ENCODE measurements around the gene ELK4. TPM values are rescaled to one million over a fixed set of nuclear protein-coding genes. Genes with fewer than 3 reads are reported as not detected.

The ELK4 gene
- total and polyA plus RNA-seq, 2 of the 13 experiments (the other 11 are each of a cell fraction or from before 2014, with no cell fraction given) = 8.3 to 13.1 TPM

DNA sequence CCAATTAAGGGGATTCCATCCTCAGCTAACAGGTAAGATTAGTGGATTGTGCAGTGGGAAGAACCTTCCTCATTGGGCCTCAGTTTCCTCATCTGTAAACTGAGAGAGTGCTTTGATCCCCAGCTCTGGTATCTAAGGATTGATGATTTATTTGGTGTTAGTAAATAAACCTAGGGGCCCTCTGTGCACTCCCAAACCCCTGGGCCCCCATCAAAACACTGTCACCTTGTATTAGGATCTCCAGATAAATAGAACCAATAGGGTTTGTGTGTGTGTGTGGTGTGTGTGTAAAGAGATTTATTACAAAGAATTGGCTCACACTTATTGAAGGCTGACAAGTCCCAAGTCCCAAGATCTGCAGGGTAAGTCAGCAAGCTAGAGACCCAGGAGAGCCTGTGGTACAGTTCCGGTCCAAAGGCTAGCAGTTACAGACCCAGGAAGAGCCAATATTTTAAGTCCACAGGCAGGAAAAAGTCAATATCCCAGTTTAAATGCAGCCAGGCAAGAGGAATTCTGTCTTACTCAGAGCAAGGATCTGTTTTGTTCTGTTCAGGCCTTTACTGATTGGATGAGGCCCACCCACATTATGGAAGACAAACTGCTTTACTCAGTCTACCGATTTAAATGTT is 11.0 kb upstream of the ELK4 start (continued):
- TF ChIP-seq ETV5 (CRISPR knock-in tag; IDR thresholded peaks at IDR 0.05; ENCODE audit: borderline replicate concordance) (peak; percentile 91; the same call in 1 of the 2 replicates), TBL1XR1 (IDR thresholded peaks at IDR 0.05; ENCODE audit: borderline replicate concordance, low read length, partially characterized antibody) (no peak), TCF12 (IDR thresholded peaks at IDR 0.05) (no peak), TCF12 (CRISPR knock-in tag; IDR thresholded peaks at IDR 0.05) (no peak), RFXAP (CRISPR knock-in tag; IDR thresholded peaks at IDR 0.05; ENCODE audit: borderline replicate concordance) (no peak), ZNF776 (CRISPR knock-in tag; IDR thresholded peaks at IDR 0.05) (no peak), NFRKB (IDR thresholded peaks at IDR 0.05) (no peak), ELF3 (CRISPR knock-in tag; IDR thresholded peaks at IDR 0.05) (0 out of 2 replicates have a peak, but pooled peaks have one; percentile 18), NCOA1 (CRISPR knock-in tag; IDR thresholded peaks at IDR 0.05) (no peak), FOXP1 (IDR thresholded peaks at IDR 0.05) (no peak), FOXP1 (CRISPR knock-in tag; IDR thresholded peaks at IDR 0.05) (peak; percentile 33; the same call in 1 of the 2 replicates), SALL1 (CRISPR knock-in tag; IDR thresholded peaks at IDR 0.05) (peak; percentile 29; the same call in 1 of the 2 replicates), PHF21A (CRISPR knock-in tag; IDR thresholded peaks at IDR 0.05) (peak; percentile 79), GATAD2A (CRISPR knock-in tag; IDR thresholded peaks at IDR 0.05) (peak; percentile 43; the same call in 1 of the 2 replicates), HOXD1 (CRISPR knock-in tag; IDR thresholded peaks at IDR 0.05) (peak; percentile 62; the same call in 1 of the 2 replicates), ZBTB7B (CRISPR knock-in tag; IDR thresholded peaks at IDR 0.05) (no peak), ZNF337 (CRISPR knock-in tag; IDR thresholded peaks at IDR 0.05; ENCODE audit: borderline replicate concordance, low read depth) (no peak), FOXJ3 (CRISPR knock-in tag; IDR thresholded peaks at IDR 0.05; ENCODE audit: borderline replicate concordance) (0 out of 2 replicates have a peak, but pooled peaks have one; percentile 25), AGO2 (optimal IDR thresholded peaks at IDR 0.05; ENCODE audit: low read depth, low read length) (no peak), TCF7 (IDR thresholded peaks at IDR 0.05; ENCODE audit: low read depth) (peak; percentile 67), POGZ (CRISPR knock-in tag; IDR thresholded peaks at IDR 0.05) (no peak), NR2F2 (IDR thresholded peaks at IDR 0.05; ENCODE audit: borderline replicate concordance, low read depth) (0 out of 2 replicates have a peak, but pooled peaks have one; percentile 29), ZNF430 (CRISPR knock-in tag; IDR thresholded peaks at IDR 0.05) (0 out of 2 replicates have a peak, but pooled peaks have one; percentile 44)
- TF ChIP-seq, protein P1, sequence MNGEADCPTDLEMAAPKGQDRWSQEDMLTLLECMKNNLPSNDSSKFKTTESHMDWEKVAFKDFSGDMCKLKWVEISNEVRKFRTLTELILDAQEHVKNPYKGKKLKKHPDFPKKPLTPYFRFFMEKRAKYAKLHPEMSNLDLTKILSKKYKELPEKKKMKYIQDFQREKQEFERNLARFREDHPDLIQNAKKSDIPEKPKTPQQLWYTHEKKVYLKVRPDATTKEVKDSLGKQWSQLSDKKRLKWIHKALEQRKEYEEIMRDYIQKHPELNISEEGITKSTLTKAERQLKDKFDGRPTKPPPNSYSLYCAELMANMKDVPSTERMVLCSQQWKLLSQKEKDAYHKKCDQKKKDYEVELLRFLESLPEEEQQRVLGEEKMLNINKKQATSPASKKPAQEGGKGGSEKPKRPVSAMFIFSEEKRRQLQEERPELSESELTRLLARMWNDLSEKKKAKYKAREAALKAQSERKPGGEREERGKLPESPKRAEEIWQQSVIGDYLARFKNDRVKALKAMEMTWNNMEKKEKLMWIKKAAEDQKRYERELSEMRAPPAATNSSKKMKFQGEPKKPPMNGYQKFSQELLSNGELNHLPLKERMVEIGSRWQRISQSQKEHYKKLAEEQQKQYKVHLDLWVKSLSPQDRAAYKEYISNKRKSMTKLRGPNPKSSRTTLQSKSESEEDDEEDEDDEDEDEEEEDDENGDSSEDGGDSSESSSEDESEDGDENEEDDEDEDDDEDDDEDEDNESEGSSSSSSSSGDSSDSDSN (CRISPR knock-in tag; IDR thresholded peaks at IDR 0.05) = no peak
- TF ChIP-seq, protein P2, sequence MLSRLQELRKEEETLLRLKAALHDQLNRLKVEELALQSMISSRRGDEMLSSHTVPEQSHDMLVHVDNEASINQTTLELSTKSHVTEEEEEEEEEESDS (CRISPR knock-in tag; IDR thresholded peaks at IDR 0.05; ENCODE audit: borderline replicate concordance) = no peak
